Transverse colon (tissue), 4 donors: ENCODE results near the gene IZUMO1R.
"Not testable (repeated sequence)": the region's sequence is repeated elsewhere in the genome, so short reads cannot be mapped to it uniquely, and the experiment has no call there.

Experiments
- CTCF ChIP-seq, 5 experiments: fragments of 200-600 bp in 3 of 5; fragments of 450-650 bp in 2 of 5; sonication (generic) in 3 of 5; IDR thresholded peaks; 1 replicate in 2 of 5; 2 replicates in 3 of 5; pipeline ENCODE4 v1.5.1; 2016 to 2017; ENCODE audit warnings: antibody characterized with exemption in 5 of 5, inconsistent platforms in 3 of 5, mild to moderate bottlenecking in 2 of 5, moderate library complexity in 1 of 5
- EP300 ChIP-seq: sonication (generic); formaldehyde crosslinking; IDR thresholded peaks from one replicate; pipeline ENCODE4 v1.6.1; 2017; ENCODE audit warnings: antibody characterized with exemption, low read depth
- POLR2A ChIP-seq: fragments of 450-650 bp; IDR thresholded peaks from one replicate; pipeline ENCODE4 v1.6.1; 2016; ENCODE audit warnings: antibody characterized with exemption, mild to moderate bottlenecking, moderate library complexity
- POLR2AphosphoS5 ChIP-seq, 3 donors: sonication (generic); formaldehyde crosslinking; IDR thresholded peaks; one replicate each; pipeline ENCODE4 v1.6.1; 2016; ENCODE audit warnings: antibody characterized with exemption in 3 of 3

- TF ChIP-seq CTCF (IDR thresholded peaks at IDR 0.05); POLR2A; POLR2AphosphoS5 (IDR thresholded peaks at IDR 0.05); EP300: not testable (repeated sequence)
These were observed 26.2 kb upstream of the IZUMO1R start for GRCh38 chr11:94278207-94278606.
